Measurements from ENCODE around the gene MUC4.
"Not testable (repeated sequence)": the region's sequence is repeated elsewhere in the genome, so short reads cannot be mapped to it uniquely, and the experiment has no call there.

MUC4 gene

DNA sequence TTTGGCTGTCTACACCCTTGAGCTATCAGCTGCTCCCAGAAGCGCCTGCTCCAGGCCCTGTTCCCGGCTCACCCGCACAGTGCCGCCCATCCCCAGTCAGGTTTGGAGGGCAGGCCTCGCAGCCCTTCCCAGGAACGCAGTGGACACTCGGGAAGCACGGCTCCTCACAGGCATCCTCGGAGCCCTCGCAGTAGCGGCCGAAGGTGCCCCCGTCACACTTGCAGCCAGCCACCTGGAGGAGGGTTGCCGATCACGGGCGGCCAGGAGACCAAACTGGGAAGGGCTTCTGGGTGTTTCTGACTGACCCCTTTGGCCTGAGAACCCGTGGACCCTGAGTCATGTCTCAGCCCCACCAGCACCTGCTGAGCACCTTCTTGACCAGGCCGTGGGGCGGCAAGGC, 57.6 kb downstream of the MUC4 start:
- DNase-seq (ENCODE audit: low read depth in 2 of 2) = no peak
- no peak overlapping the region for H3K4me3 ChIP-seq (replicated peaks in 1 of 2; ENCODE audit: low read depth in 2 of 2, low read length in 2 of 2)
- TF ChIP-seq, protein P1, sequence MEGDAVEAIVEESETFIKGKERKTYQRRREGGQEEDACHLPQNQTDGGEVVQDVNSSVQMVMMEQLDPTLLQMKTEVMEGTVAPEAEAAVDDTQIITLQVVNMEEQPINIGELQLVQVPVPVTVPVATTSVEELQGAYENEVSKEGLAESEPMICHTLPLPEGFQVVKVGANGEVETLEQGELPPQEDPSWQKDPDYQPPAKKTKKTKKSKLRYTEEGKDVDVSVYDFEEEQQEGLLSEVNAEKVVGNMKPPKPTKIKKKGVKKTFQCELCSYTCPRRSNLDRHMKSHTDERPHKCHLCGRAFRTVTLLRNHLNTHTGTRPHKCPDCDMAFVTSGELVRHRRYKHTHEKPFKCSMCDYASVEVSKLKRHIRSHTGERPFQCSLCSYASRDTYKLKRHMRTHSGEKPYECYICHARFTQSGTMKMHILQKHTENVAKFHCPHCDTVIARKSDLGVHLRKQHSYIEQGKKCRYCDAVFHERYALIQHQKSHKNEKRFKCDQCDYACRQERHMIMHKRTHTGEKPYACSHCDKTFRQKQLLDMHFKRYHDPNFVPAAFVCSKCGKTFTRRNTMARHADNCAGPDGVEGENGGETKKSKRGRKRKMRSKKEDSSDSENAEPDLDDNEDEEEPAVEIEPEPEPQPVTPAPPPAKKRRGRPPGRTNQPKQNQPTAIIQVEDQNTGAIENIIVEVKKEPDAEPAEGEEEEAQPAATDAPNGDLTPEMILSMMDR (IDR thresholded peaks at IDR 0.05; ENCODE audit: low read depth, low read length) = no peak

GRCh38 chr3:195753581-195753980, 58.1 kb downstream of the MUC4 start:
- no peak for DNase-seq (ENCODE audit: low read depth in 2 of 2)
- TF ChIP-seq, protein P1 (IDR thresholded peaks at IDR 0.05; ENCODE audit: low read depth, low read length) = no peak
- no peak overlapping the region for H3K4me3 ChIP-seq (replicated peaks in 1 of 2; ENCODE audit: low read depth in 2 of 2, low read length in 2 of 2)

DNA sequence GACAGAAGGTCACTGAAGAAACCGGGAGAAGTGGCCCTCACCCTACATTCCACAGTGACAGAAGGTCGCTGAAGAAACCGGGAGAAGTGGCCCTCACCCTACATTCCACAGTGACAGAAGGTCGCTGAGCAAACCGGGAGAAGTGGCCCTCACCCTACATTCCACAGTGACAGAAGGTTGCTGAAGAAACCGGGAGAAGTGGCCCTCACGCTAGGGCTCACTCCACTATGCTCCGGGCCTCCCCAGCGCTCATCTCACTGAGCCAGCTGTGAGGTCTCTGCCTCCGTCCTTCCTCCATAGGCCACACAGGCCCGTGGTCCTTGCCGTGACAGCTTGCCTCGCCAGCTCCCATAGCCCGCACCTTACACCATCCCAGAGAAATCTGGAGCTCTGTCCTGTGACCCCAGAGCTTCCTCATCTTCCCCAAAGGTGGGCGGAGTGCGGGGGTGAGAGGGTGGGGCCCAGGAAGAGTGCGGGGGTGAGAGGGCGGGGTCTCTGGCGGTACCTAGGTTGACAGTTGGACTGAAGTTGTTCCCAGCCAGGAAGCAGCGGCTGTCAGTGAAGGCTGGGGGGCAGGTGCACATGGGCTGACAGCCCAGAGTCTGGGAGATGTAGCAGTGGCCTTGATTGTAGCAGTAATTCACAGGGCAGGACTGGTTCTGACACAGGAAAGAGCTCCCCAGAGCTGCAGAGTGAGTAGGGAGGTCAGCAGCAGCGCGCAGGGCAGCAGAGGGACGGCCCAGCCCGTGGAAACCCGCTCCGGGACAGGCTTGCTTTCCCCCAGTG, 59.0 kb downstream of the MUC4 start:
- H3K4me3 ChIP-seq (replicated peaks in 1 of 2; ENCODE audit: low read depth in 2 of 2, low read length in 2 of 2) = no peak overlapping the region
- TF ChIP-seq, protein P1 (IDR thresholded peaks at IDR 0.05; ENCODE audit: low read depth, low read length) = no peak
- DNase-seq (ENCODE audit: low read depth in 2 of 2) = no peak

- no peak overlapping the region for H3K4me3 ChIP-seq (replicated peaks in 1 of 2; ENCODE audit: low read depth in 2 of 2, low read length in 2 of 2)
- TF ChIP-seq, protein P1 (IDR thresholded peaks at IDR 0.05; ENCODE audit: low read depth, low read length) = no peak
- DNase-seq (ENCODE audit: low read depth in 2 of 2) = no peak
These were observed 59.7 kb downstream of the MUC4 start for GRCh38 chr3:195752066-195752465.

GRCh38 chr3:195751560-195751959, 60.2 kb downstream of the MUC4 start:
- no peak for DNase-seq (ENCODE audit: low read depth in 2 of 2)
- no peak overlapping the region for H3K4me3 ChIP-seq (replicated peaks in 1 of 2; ENCODE audit: low read depth in 2 of 2, low read length in 2 of 2)
- TF ChIP-seq, protein P1 (IDR thresholded peaks at IDR 0.05; ENCODE audit: low read depth, low read length) = no peak

DNA sequence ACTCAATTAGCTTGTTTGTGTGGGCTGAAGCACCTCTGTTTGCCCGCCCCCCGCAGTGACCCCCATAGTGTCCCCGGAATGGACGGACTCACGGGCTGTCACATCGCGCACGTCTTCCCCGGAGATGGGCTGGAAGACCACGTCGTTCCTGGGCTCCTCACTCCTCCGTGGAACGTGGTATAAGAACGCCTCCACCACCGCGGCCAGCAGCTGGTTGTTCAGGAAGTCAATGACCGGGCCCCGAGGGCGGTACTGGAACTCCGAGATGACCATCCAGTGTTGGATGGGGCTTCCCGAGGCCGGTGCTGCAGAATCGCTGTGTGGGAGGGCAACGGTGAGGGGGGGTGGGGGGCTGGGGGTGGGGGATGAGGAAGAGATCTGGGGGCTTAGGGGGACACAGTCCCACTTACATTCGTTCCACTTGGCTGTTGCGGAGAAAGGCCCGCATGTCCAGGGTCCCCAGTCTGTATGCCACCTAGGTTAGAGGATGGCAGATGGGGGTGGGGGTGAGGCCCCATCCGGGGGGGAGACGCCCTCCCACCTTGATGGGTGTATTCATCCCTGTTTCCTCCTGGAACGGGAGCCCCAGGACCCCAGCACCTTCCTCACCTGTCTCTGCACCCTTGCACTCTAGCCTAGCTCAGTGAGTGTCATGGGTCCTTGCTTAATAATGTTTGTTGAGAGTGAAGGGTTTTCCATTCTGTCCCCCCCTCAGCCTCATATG, 60.8 kb downstream of the MUC4 start:
- no peak for DNase-seq (ENCODE audit: low read depth in 2 of 2)
- TF ChIP-seq, protein P1 (IDR thresholded peaks at IDR 0.05; ENCODE audit: low read depth, low read length) = no peak
- no peak overlapping the region for H3K4me3 ChIP-seq (replicated peaks in 1 of 2; ENCODE audit: low read depth in 2 of 2, low read length in 2 of 2)

DNA sequence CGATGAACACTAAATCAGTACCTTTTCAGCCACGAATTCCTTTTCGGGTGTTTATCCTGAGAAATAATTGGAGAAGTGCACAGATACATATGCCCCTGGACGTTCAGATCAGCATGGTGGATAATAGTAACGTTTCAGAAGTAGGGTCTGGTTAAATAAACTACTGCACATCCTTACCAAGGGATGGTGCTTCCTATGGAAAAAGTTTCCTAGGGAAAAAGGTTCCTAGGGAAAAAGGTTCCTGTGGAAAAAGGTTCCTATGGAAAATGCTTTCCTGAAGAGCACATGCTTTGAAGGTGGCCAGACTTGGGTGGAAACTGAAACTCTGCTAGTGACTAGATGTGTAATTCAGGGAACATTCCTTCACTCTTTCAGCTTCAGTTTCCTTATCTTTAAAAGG, 62.6 kb downstream of the MUC4 start:
- DNase-seq (ENCODE audit: low read depth in 2 of 2); H3K4me3 ChIP-seq (replicated peaks in 1 of 2; ENCODE audit: low read depth in 2 of 2, low read length in 2 of 2): not testable (repeated sequence)
